Duodenal mucosa (tissue), 2 donors: Measurements from ENCODE around the gene CDRT4.

Experiments used
- H3K27ac ChIP-seq: one replicate; pipeline ENCODE4 v1.7.0; 2013; ENCODE audit warnings: low read depth, low read length
- H3K27me3 ChIP-seq, 2 donors: one replicate each; pipeline ENCODE4 v1.7.0; 2013; ENCODE audit warnings: low read length in 2 of 2, control low read depth in 1 of 2; ENCODE audit not compliant: insufficient read depth in 2 of 2, control insufficient read depth in 1 of 2
- H3K36me3 ChIP-seq, 2 donors: one replicate each; pipeline ENCODE4 v1.7.0; 2013; ENCODE audit warnings: low read length in 2 of 2, control low read depth in 1 of 2; ENCODE audit not compliant: insufficient read depth in 2 of 2, control insufficient read depth in 1 of 2
- H3K4me1 ChIP-seq, 2 donors: one replicate each; pipeline ENCODE4 v1.7.0; 2013; ENCODE audit warnings: low read length in 2 of 2, control low read depth in 1 of 2; ENCODE audit not compliant: insufficient read depth in 2 of 2, control insufficient read depth in 1 of 2
- H3K4me3 ChIP-seq, 2 donors: one replicate each; pipeline ENCODE4 v1.7.0; 2013; ENCODE audit warnings: low read length in 2 of 2, low read depth in 1 of 2
- H3K9ac ChIP-seq, 2 donors: one replicate each; pipeline ENCODE4 v1.7.0; 2013; ENCODE audit warnings: low read length in 2 of 2, low read depth in 1 of 2
- H3K9me3 ChIP-seq, 2 donors: one replicate each; pipeline ENCODE4 v1.7.0; 2013; ENCODE audit warnings: low read length in 2 of 2, control low read depth in 1 of 2; ENCODE audit not compliant: control insufficient read depth in 1 of 2

CDRT4 gene

DNA sequence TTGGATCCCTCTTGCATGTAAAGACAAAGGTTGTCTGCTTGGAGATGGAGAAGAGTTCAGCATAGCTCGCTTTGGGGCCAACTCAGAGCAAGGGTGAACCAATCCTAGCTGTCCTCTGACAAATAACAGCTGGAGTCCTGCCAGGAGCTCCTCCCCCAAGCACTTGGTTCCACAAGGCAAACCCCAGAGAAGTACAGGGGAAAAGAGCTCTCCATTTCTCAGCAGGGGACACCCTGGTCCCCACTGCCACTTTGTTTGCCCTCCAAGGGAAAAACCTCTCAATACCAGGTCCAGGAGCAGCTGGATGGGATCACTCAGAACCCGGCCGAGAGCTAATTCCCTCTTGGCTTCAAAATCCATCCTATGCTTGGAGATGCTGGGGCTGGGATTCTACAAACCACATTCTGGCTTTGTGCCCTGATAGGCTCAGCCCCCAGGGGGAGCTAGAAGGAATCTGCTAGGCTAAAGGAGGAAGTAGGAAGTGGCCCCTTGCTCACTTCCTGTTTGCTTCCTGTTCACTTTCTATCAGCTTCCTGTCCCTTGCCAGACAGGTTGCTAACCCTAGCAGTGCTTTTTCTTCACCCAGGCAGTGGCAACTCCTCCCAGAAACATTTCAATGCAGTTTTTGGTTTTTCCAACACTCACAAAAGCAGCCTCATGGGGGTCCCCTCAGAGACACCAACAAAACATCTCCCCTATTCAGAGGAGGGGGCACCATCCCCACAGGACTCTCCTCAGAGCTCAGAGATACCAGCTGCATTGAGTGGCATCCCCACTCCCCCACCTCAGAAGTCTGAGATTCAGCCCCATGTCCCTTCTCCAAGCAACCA, 30.7 kb downstream of the CDRT4 start:
- H3K27me3 ChIP-seq: no peaks in the 10 kb centered on the region
- no peak overlapping the region for H3K9ac ChIP-seq
- H3K4me3 ChIP-seq: peak overlapping the region; percentile 3 to 12
- no peaks in the 10 kb centered on the region for H3K36me3 ChIP-seq
- H3K4me1 ChIP-seq: peaks cover 55 to 73% of the 10 kb centered on the region in 2 donors
- no peaks in the 10 kb centered on the region for H3K9me3 ChIP-seq
- peak overlapping the region; percentile 32 for H3K27ac ChIP-seq

- Histone ChIP-seq H3K9me3 (no peaks in the 10 kb centered on the region), H3K9ac (no peak overlapping the region), H3K4me1 (peaks cover 51 to 57% of the 10 kb centered on the region in 2 donors), H3K27me3 (no peaks in the 10 kb centered on the region), H3K4me3 (no peak overlapping the region), H3K36me3 (no peaks in the 10 kb centered on the region), H3K27ac (peak overlapping the region; percentile 39)
Measured at GRCh38 chr17:15434956-15435355, 32.5 kb downstream of the CDRT4 start.

DNA sequence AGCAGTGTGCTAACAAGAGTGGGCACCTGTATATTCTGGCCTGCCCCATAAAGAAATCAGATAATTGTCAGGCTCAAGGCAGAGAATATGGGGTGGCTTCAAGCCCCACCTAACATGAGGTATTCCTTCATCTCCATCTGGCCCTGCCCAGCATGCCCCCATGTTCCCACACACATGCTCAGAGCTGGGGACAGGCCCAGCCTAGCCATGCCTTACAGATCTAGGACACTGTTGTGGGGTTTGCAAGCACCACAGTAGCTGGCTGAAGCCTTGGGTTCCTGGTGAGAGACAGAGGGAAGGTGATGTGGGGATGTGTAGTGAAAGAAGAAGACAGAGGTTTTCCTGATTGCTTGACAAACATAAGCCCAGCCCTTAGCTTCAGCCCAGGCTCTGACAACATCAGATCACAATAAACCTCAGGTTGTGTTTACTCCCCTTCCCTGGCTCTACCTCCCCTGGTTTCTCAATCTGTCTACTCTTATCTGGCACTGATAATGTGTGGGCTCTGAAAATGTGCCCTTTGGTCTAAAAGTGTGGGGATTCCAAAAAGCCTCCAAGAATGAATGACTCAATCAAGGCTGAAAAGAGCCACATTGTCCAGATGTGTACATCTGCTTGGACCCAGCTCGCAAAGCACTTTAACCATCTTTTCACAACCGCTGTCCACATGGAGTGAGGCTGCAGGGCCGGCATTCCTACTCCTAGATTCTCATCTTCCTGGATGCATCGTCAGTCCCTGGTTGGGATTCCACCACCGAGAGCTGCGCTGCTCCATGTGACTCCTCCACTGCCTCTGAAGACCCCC, 34.4 kb downstream of the CDRT4 start:
- H3K27ac ChIP-seq: no peak overlapping the region
- no peaks in the 10 kb centered on the region for H3K9me3 ChIP-seq
- no peak overlapping the region for H3K4me3 ChIP-seq
- H3K27me3 ChIP-seq: no peaks in the 10 kb centered on the region
- peaks cover 41 to 46% of the 10 kb centered on the region in 2 donors for H3K4me1 ChIP-seq
- no peaks in the 10 kb centered on the region for H3K36me3 ChIP-seq
- no peak overlapping the region for H3K9ac ChIP-seq

DNA sequence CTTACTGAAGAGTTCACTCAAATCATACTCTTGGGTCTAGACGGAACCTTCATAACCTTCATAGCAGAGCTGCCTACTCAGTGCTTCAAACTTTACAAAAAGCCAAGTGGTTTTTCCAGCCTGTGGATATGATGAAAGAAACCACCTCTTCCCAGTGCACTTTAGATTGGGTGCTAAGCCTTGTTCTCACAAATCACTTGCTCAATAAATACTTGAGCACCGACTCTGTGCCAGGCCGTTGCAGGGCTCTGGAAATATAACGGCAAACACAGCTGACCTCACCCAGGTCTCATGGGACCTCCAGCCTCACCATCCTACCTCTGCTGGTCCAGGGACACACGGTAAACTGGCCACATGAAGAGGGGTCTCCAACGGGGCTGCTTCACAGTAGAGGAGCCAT, 35.7 kb downstream of the CDRT4 start:
- no peaks in the 10 kb centered on the region for H3K36me3 ChIP-seq
- no peak overlapping the region for H3K9ac ChIP-seq
- no peaks in the 10 kb centered on the region for H3K27me3 ChIP-seq
- H3K9me3 ChIP-seq: no peaks in the 10 kb centered on the region
- H3K4me3 ChIP-seq: no peak overlapping the region
- H3K4me1 ChIP-seq: peaks cover 30 to 35% of the 10 kb centered on the region in 2 donors
- no peak overlapping the region for H3K27ac ChIP-seq

- Histone ChIP-seq H3K27me3 (no peaks in the 10 kb centered on the region), H3K36me3 (no peaks in the 10 kb centered on the region), H3K4me3 (no peak overlapping the region), H3K4me1 (peaks cover 24 to 29% of the 10 kb centered on the region in 2 donors), H3K27ac (peak overlapping the region; percentile 13), H3K9me3 (no peaks in the 10 kb centered on the region), H3K9ac (no peak overlapping the region)
Measured at GRCh38 chr17:15431196-15431595, 36.2 kb downstream of the CDRT4 start.

DNA sequence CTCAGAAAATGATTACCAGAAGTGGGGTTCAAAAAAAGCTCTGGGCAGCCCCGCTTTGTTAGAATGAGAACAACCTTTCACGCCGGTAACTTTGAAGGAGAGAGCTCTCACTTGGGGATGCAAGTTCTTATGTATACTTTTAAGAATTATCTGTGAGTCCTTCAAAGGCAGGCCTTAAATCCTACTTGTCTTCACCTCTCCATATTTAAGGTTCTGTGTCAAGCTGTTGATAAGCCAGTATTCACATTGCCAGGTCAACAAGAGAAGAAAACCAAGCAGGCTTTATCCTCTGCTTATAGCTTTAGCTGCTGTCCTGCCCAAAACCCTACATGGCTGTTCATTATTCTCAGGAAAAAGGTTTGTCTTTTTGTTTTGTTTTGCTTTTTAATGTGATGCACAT, 42.9 kb downstream of the CDRT4 start:
- Histone ChIP-seq H3K9ac (no peak overlapping the region), H3K4me3 (no peak overlapping the region), H3K27ac (no peak overlapping the region), H3K27me3 (no peaks in the 10 kb centered on the region), H3K4me1 (no peaks in the 10 kb centered on the region), H3K36me3 (no peaks in the 10 kb centered on the region), H3K9me3 (no peaks in the 10 kb centered on the region)

DNA sequence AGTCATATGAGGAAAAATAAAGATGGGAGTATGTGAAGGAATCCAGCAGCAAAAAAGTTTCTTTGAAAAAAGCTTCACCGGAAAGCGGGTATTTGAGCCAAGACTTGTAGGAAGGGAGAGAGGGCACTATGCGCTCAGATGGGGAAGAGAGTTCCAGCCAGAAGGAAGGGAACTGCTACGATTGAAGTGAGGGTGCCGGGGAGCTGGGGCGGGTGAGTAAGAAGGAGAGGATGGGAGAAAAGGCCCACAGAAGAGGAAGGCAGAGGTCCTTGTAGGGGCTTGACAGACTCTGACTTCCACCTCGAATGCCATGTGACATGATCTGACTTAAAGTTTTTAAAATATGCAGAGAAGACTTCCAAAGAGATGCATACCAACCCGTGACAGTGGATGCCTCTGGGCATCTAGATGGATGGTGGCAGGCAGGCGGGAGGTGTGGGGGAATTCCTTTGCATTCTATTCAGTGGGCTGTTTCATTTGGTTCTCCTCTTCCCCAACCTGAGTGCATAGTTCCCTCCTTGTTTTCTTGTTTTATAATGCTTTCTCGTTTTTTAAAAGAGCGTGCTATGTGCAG, 44.9 kb downstream of the CDRT4 start:
- no peak overlapping the region for H3K27ac ChIP-seq
- no peaks in the 10 kb centered on the region for H3K36me3 ChIP-seq
- no peak overlapping the region for H3K4me3 ChIP-seq
- H3K4me1 ChIP-seq: no peaks in the 10 kb centered on the region
- no peak overlapping the region for H3K9ac ChIP-seq
- H3K9me3 ChIP-seq: no peaks in the 10 kb centered on the region
- no peaks in the 10 kb centered on the region for H3K27me3 ChIP-seq

DNA sequence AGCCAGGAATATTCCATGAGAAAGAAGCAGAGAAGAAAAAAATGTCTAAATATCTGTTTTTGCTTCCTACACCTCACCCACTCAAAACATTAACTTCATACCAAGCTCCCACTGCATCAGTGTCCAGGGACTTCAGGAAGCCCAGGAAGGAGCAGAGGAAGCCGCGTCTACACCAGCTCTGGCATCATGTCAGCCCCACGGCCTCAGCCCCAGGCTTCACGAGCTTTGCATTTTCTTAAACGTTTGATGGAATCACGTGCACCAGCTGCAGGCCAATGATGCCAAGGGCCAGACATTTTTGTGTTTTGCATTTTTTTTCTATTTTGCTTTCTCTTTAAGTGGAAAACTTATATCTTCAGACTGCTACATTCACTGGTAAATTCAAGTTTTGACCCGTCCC, 48.6 kb downstream of the CDRT4 start:
- H3K4me1 ChIP-seq: no peaks in the 10 kb centered on the region
- H3K9ac ChIP-seq: no peak overlapping the region
- H3K36me3 ChIP-seq: no peaks in the 10 kb centered on the region
- H3K9me3 ChIP-seq: no peaks in the 10 kb centered on the region
- H3K4me3 ChIP-seq: no peak overlapping the region
- H3K27ac ChIP-seq: no peak overlapping the region
- H3K27me3 ChIP-seq: no peaks in the 10 kb centered on the region

DNA sequence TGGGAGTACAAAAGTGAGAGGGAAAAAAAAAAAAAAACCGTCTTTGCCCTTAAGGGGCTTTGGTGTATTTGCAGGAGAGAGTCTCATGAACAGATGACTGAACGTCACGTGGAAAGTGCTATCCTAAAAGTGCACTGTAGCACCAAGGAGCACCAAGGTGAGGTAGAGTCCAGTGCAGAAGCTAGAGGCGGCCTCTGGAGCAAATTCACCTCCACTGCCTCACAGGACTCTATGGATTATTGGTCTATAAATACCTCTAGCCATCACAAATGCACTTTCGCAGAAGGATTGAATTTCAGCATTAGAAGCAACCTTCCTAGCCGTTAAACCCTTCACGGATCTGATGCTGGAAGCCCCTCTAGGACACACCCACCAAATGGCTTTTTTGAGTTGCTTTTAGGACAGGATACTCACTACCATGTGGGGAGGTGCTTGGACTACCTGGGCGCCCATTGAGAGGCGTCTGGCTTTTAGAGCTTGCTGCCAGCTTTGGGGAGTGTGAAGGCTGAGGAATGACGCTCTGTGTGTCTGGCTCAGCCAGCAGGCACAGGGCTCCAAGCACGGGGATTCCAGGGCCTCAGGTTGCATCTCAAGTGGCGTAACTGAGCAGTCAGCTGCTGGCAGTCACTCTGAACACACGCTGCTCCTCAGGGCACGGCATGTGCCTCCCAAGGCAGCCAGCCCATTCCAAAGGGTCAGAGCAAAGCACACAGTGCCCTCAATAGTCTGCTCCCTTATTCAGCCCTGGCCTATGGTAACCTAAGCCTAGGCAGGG, 52.7 kb downstream of the CDRT4 start:
- no peak overlapping the region for H3K27ac ChIP-seq
- H3K9ac ChIP-seq: no peak overlapping the region
- no peaks in the 10 kb centered on the region for H3K9me3 ChIP-seq
- peaks cover under 1 to 7% of the 10 kb centered on the region in 2 donors for H3K4me1 ChIP-seq
- no peaks in the 10 kb centered on the region for H3K27me3 ChIP-seq
- H3K4me3 ChIP-seq: no peak overlapping the region
- no peaks in the 10 kb centered on the region for H3K36me3 ChIP-seq
